HG02571 (cell line): Measurements from ENCODE around the gene SLC9A5.

Experiments
- ATAC-seq: cut with Tn5 transposase; IDR thresholded peaks from one replicate; pipeline ENCODE4 v1.9.1; 2021; ENCODE audit warnings: mild to moderate bottlenecking, moderate library complexity; ENCODE audit not compliant: unreplicated experiment

Gene SLC9A5

GRCh38 chr16:67238806-67239470 lies 9.8 kb upstream of the SLC9A5 start:
- no peak for ATAC-seq

GRCh38 chr16:67240506-67240905 lies 8.3 kb upstream of the SLC9A5 start:
- no peak for ATAC-seq

- ATAC-seq: no peak
Observed at GRCh38 chr16:67241008-67241900, 7.5 kb upstream of the SLC9A5 start.

GRCh38 chr16:67242138-67242730 lies 6.5 kb upstream of the SLC9A5 start:
- no peak for ATAC-seq

DNA sequence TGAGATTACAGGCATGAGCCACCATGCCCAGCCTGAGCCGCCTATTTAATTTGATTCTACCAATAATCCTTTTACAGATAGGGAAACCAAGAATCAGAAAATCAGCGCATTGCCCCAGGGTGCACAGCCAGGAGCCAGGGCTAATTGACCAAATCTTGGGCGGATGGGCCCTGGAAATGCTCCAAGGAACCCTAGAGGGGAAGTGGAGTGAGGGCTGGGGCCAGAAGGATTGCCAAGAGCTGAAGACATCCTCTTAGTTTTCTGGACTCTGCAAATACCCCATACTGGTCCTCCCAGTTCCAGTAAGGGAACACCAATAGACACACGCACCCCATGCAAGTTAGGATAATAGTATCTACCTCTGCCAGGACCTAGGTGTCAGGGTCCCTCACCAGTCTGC lies 5.3 kb upstream of the SLC9A5 start:
- no peak for ATAC-seq

DNA sequence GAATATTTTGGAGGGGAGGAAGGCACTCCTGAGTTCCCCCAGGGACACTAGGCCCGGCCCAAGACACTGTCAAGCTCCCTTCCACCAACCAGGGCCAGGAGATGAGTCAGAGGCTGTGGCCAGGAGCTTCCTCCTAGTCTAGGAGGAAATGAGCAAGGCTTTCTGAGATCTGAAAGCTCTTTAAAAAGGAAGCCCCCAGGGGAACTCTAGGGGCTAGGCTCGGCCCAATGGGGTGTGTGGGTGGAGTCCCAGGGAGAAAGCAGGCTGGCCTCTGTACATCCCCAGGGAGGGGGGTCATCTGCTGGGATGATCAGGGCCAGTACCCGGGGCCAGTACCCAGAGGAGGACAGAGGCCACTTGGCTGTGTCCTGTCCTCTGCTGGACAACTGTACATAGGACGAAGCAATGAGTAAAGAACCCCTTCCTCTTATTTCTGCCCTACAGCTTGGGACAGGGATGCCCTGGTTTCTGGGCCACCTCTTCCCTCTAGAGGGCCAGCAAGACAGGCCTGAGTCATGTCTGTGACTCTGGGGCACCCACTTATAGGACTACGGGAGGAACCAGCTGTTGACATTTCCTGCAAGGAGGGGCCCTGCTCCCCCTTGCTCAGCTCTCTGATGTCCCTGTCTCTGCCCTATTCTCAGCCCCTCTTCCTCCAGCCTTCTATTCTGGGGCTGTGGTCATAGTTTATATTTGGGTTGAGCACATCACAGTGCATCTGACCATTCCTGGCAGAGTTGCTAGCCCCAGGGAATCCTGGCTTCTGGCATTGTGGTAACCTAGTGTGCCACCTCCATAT lies 4.2 kb upstream of the SLC9A5 start:
- peak; percentile 38 for ATAC-seq

GRCh38 chr16:67245186-67245585 lies 3.6 kb upstream of the SLC9A5 start:
- no peak for ATAC-seq

- no peak for ATAC-seq
Observed at GRCh38 chr16:67245674-67246080, 3.1 kb upstream of the SLC9A5 start.

DNA sequence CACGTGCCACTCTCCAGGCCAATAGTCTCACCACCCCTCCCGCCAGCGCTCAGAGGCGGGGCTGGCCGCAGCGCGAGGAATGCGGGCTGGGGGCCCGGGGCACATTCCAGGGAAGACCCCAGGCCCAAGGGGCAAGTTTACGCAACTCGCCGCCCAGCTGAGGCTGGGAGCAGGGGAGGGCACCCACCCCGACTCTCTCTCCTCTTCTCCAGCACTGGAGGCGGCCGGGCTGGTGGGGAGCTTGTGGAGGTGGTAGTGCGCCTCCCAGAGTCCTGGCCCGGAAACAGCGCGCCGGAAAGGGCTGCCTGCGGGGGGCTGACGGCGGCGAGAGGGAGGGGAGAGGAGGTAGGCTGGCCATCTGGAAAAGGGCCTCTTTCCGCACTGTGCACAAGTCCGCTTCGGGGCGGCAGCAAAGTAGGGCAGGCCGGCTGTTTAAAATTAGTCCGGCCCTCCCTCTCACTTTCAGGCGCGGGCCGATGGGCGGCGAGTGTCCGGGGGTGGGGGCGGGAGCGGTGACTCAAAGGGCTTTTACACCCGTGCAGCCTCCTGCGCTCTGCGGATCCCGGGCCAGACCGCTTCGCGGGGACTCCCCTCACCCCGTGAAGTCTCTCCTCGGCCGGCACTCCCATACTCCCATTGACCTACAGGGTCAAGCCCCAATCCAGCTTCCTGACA lies 2.6 kb upstream of the SLC9A5 start:
- ATAC-seq: peak; percentile 22

GRCh38 chr16:67246756-67247191 lies 2.0 kb upstream of the SLC9A5 start:
- ATAC-seq: peak; percentile 18

DNA sequence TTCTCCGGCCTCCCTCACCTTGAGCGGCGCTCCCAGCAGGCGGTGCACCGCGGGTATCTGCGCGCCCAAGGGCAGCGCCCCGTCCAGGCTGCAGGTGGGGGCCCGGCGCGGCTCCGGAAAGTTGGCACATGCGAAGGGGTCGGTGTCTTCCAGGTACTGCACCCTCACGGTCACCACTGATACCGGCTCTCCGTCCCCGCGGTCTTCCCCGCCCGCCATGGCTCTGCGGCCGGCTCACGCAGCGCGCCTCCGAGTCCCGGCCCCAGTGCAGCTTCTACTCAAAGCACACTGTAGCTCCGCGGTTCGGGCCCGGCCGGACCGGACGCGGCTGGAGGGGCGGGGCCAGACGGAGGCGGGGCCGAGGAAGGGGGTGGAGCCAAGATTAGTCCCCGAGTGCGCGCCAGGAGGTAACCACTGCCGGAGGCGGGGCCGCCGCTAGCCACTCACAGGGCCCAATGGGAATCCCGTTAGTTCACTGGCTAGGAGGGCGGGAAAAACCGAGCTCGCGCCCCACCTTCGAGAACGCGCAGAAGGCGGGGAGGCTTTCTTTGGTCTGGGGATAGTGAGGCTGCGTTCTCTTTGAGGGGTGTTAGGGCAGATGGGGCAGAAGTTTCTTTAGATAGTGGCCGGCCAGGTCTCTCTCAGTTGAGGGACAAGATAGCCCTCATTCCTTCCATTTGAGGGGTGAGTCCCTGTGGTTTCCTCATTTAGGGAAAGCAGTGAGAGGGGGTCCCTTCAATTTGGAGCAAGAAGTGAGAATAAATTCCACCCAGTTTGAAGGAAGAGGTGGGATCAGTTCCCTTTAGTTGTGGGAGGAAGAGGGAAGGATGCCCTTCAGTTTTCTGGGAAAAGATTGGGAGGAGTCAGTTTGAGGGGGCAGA lies 1.3 kb upstream of the SLC9A5 start, which contains the start of gene FHOD1:
FHOD1 (minus strand) TSS at position 290 of the 881 bp plus-strand sequence; CDS start at position 219, 71 bp downstream.
- peak; percentile 41 for ATAC-seq

GRCh38 chr16:67248073-67248400 lies 742 bp upstream of the SLC9A5 start:
- ATAC-seq: no peak

DNA sequence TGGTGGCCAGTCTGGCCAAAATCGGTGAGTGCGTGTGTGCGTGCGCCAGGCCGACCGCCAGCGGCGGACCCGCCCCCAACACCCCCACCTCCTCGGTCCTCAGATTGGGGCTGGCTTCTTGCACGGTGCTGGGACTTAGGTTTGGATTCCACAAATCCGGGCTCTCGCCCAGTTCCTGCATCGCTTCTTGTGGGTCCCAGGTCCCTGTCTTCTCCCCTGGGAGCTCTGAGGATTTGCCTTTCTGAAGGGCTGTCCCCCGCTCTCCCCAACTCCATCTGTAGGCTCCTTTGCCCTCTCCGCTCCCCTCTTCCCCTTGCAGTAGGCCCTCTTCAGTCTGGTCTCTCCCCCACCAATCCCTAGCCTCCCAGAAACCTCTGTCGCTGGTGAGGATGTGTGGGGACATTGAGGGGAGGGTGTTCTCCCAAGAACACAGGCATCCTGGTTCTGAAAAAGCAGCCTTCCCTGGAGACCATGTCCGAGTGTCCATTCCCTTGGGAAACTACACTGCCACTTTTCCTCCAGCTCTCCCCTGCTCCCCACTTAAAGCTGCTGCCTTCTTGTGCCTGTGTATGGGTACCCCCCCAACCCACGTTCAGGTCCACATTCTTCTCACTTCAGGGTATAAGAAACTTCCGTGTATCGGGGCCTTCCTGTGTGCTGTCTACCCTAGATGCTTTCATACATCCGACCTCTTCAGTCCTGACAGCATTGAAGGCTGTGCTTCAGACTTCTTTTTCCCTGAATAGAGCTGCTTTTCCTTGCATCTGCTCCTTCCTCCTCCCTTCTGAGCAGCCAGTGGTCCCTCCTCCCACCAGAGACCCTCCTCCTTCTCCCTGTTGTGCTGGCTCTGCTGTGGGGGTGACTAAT lies 632 bp downstream of the SLC9A5 start:
- no peak for ATAC-seq

DNA sequence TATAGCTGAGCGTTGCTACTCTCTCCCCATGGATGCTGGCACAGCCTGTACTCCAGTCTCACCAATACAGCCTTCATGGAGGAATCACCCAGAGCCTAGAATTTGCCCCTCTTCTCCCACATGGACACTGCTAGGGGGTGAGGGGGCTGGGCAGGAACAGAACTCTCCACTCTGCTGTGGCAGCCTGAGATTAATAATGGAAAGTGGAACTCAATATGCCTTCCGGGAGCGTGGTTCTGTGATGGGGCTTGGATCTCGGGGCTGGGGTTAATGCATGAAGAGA lies 1.2 kb downstream of the SLC9A5 start:
- no peak for ATAC-seq

DNA sequence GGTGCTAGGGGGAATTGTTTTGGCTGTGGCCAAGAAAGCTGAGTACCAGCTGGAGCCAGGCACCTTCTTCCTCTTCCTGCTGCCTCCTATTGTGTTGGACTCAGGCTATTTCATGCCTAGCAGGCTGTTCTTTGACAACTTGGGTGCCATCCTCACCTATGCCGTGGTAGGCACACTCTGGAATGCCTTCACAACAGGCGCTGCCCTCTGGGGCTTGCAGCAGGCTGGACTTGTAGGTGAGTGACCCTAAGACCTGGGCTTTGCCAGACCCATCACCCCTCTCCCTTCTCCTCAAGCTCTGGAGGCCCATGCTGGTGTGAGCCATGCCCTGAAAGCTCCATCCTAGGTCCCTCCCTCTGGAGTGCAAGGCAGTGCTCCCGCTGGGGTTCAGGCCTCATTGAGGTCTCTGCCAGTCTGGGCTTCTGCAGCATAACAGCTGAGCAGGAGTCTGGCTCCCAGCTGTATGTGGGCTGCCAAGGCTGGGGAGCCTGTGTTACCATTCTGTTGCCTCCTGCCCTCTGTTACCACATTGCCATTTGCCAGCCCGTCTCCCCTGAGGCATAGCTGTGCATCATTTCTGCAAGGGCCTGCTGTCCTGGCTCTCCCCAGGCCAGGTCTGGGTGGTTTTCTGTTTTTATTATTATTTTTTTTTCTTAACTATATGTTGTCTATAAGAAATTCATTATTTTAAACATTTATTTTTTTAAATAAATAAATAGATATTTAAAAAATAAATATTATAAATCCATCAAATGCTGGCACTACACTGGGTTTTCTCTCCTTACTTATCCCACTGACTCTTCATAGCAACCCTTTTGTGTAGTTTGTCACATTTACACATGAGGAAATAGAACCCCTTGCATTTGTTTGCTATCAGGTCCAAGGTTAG lies 4.1 kb downstream of the SLC9A5 start:
- no peak for ATAC-seq

DNA sequence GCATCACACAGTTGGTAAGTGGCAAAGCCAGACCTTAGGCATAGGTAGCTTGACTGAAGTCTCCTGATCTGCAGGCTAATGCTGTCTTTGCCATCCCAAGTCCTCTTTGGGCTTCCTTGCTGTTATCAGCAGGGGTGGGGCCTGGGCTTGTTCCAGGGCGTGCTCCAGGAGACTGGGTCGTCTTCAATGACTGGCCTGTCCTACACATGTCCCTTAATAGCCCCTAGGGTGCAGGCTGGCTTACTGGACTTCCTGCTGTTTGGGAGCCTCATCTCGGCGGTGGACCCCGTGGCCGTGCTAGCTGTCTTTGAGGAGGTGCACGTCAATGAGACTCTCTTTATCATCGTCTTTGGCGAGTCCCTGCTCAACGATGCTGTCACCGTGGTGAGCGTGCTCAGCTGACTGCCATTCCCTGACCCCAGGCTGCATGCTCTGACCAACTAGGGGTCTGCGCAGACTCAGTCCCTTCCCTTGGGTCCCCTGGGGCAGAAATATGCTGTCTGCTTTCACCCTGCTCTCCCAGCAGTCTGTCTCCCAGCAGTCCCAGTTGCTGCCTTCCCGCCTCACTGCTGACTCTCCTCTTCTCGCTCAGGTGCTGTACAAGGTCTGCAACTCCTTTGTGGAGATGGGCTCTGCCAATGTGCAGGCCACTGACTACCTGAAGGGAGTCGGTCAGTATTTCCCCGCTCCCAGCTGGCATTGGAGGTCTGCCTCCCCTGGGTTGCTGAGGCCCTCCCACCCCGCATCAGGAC lies 6.2 kb downstream of the SLC9A5 start:
- ATAC-seq: no peak
